GM12878 (cell line): Measurements from ENCODE around the gene ZDHHC3.

Experiments used
- CTCF ChIP-seq, 3 experiments: IDR thresholded peaks in 2 of 3; conservative IDR thresholded peaks in 1 of 3; 2 replicates each; pipeline ENCODE4 v1.5.1; 2011; ENCODE audit warnings: low read depth in 3 of 3, low read length in 3 of 3, mild to moderate bottlenecking in 3 of 3, control low read depth in 2 of 3, moderate library complexity in 2 of 3, inconsistent platforms in 1 of 3, mixed read lengths in 1 of 3; ENCODE audit not compliant: control insufficient read depth in 2 of 3, insufficient read depth in 1 of 3; ENCODE audit errors: extremely low read depth in 1 of 3
- ZNF24 ChIP-seq: fragments of 450-650 bp; IDR thresholded peaks from 2 replicates; pipeline ENCODE4 v1.6.1; 2017; ENCODE audit warnings: antibody characterized with exemption, mild to moderate bottlenecking

GRCh38 chr3:44931791-44932190 is 44.2 kb downstream of the ZDHHC3 start:
- no peak for TF ChIP-seq ZNF24
- no peak for TF ChIP-seq CTCF (IDR thresholded peaks at IDR 0.05 in 2 of 3, conservative IDR thresholded peaks at IDR 0.05 in 1 of 3; ENCODE audit: control insufficient read depth in 2 of 3, extremely low read depth in 1 of 3, insufficient read depth in 1 of 3, low read depth in 3 of 3, low read length in 3 of 3)
